ENCODE results near the gene NDUFAF8. TPM values are rescaled to one million over a fixed set of nuclear protein-coding genes. Genes with fewer than 3 reads are reported as not detected.

Gene NDUFAF8
- total and polyA plus RNA-seq, 2 donors (not counting 1 experiment from before 2014, with no cell fraction given): 41.7 to 42.6 TPM

- no peak for DNase-seq
Measured at GRCh38 chr17:81232616-81233241, 6.4 kb upstream of the NDUFAF8 start.

GRCh38 chr17:81233316-81233715, 5.8 kb upstream of the NDUFAF8 start:
- no peak for TF ChIP-seq EZH2 (IDR thresholded peaks at IDR 0.05; ENCODE audit: borderline replicate concordance, insufficient read depth, low read depth, low read length, poor library complexity, severe bottlenecking)
- TF ChIP-seq, protein P1, sequence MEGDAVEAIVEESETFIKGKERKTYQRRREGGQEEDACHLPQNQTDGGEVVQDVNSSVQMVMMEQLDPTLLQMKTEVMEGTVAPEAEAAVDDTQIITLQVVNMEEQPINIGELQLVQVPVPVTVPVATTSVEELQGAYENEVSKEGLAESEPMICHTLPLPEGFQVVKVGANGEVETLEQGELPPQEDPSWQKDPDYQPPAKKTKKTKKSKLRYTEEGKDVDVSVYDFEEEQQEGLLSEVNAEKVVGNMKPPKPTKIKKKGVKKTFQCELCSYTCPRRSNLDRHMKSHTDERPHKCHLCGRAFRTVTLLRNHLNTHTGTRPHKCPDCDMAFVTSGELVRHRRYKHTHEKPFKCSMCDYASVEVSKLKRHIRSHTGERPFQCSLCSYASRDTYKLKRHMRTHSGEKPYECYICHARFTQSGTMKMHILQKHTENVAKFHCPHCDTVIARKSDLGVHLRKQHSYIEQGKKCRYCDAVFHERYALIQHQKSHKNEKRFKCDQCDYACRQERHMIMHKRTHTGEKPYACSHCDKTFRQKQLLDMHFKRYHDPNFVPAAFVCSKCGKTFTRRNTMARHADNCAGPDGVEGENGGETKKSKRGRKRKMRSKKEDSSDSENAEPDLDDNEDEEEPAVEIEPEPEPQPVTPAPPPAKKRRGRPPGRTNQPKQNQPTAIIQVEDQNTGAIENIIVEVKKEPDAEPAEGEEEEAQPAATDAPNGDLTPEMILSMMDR (IDR thresholded peaks at IDR 0.05): no peak
- peak overlapping the region; percentile 32 for H3K27ac Mint-ChIP-seq
- Histone ChIP-seq H3K27me3 (replicated peaks in 1 of 4; ENCODE audit: control extremely low read depth in 1 of 4, control insufficient read depth in 3 of 4, insufficient read depth in 4 of 4, low read length in 3 of 4) (no peaks in the 10 kb centered on the region), H3K4me2 (replicated peaks; ENCODE audit: low read depth, low read length, poor library complexity, severe bottlenecking) (no peak overlapping the region), H3K9ac (ENCODE audit: low read length) (no peak overlapping the region), H3K27ac (ENCODE audit: low read length in 2 of 2) (no peak overlapping the region), H3K4me1 (ENCODE audit: control insufficient read depth in 2 of 2, insufficient read depth in 2 of 2, low read length in 2 of 2) (peaks cover 21 to 32% of the 10 kb centered on the region in 2 donors), H3K4me3 (ENCODE audit: control extremely low read depth in 1 of 5, extremely low read depth in 1 of 5, insufficient read depth in 1 of 5, low read depth in 2 of 5, low read length in 4 of 5) (no peak overlapping the region), H3K79me2 (ENCODE audit: control insufficient read depth, insufficient read depth, low read length) (peaks cover 54% of the 10 kb centered on the region), H2AFZ (ENCODE audit: insufficient read depth, low read depth, low read length, poor library complexity, severe bottlenecking) (no peak overlapping the region), H3K36me3 (replicated peaks in 1 of 2; ENCODE audit: control extremely low read depth in 1 of 2, control insufficient read depth in 1 of 2, extremely low read depth in 1 of 2, insufficient read depth in 2 of 2, low read length in 1 of 2) (peaks cover 0 to 67% of the 10 kb centered on the region in 2 experiments), H3K9me3 (ENCODE audit: control extremely low read depth in 1 of 3, control insufficient read depth in 2 of 3, insufficient read depth in 1 of 3, low read length in 2 of 3) (peaks cover 0 to under 1% (median 0%) of the 10 kb centered on the region in 3 donors), H4K20me1 (ENCODE audit: control insufficient read depth, insufficient read depth, low read length, poor library complexity, severe bottlenecking) (peaks cover 71% of the 10 kb centered on the region)
- H3K27me3 Mint-ChIP-seq: no peaks in the 10 kb centered on the region
- no peak for DNase-seq
- 97% methylated on average over 14 of the region's 17 CpGs for WGBS (ENCODE audit: insufficient coverage)
- ChIA-PET CTCF (interaction anchor here (0.6 to 0.9 kb wide), 2 partner anchors 128 to 741 kb away, joined by 3 to 4 read pairs; no protein-coding TSS in a partner anchor), POLR2A (no interaction called here)
- H3K9me3 Mint-ChIP-seq (ENCODE audit: insufficient read depth): no peaks in the 10 kb centered on the region
- no peak for ATAC-seq (ENCODE audit: low read depth)
- H3K4me3 Mint-ChIP-seq: no peak overlapping the region
- peaks cover 41% of the 10 kb centered on the region for H3K4me1 Mint-ChIP-seq
- intact Hi-C loops (cut with micrococcal nuclease): no loop called here

More at GRCh38 chr17:81232616-81233241, 6.4 kb upstream of the NDUFAF8 start:
- Histone ChIP-seq H3K4me1 (ENCODE audit: control insufficient read depth in 2 of 2, insufficient read depth in 2 of 2, low read length in 2 of 2) (peaks cover 21 to 32% of the 10 kb centered on the region in 2 donors), H3K36me3 (replicated peaks in 1 of 2; ENCODE audit: control extremely low read depth in 1 of 2, control insufficient read depth in 1 of 2, extremely low read depth in 1 of 2, insufficient read depth in 2 of 2, low read length in 1 of 2) (peaks cover 0 to 67% of the 10 kb centered on the region in 2 experiments), H3K4me3 (ENCODE audit: control extremely low read depth in 1 of 5, extremely low read depth in 1 of 5, insufficient read depth in 1 of 5, low read depth in 2 of 5, low read length in 4 of 5) (no peak overlapping the region), H2AFZ (ENCODE audit: insufficient read depth, low read depth, low read length, poor library complexity, severe bottlenecking) (no peak overlapping the region), H3K27me3 (replicated peaks in 1 of 4; ENCODE audit: control extremely low read depth in 1 of 4, control insufficient read depth in 3 of 4, insufficient read depth in 4 of 4, low read length in 3 of 4) (no peaks in the 10 kb centered on the region), H3K4me2 (replicated peaks; ENCODE audit: low read depth, low read length, poor library complexity, severe bottlenecking) (no peak overlapping the region), H3K27ac (ENCODE audit: low read length in 2 of 2) (no peak overlapping the region), H3K9me3 (ENCODE audit: control extremely low read depth in 1 of 3, control insufficient read depth in 2 of 3, insufficient read depth in 1 of 3, low read length in 2 of 3) (no peaks in the 10 kb centered on the region), H3K9ac (ENCODE audit: low read length) (no peak overlapping the region), H4K20me1 (ENCODE audit: control insufficient read depth, insufficient read depth, low read length, poor library complexity, severe bottlenecking) (peaks cover 65% of the 10 kb centered on the region), H3K79me2 (ENCODE audit: control insufficient read depth, insufficient read depth, low read length) (peaks cover 48% of the 10 kb centered on the region)
- Mint-ChIP-seq H3K27ac (peak overlapping the region; percentile 32), H3K4me3 (no peak overlapping the region), H3K27me3 (no peaks in the 10 kb centered on the region), H3K4me1 (peaks cover 42% of the 10 kb centered on the region), H3K9me3 (ENCODE audit: insufficient read depth) (no peaks in the 10 kb centered on the region)
- no peak for TF ChIP-seq EZH2 (IDR thresholded peaks at IDR 0.05; ENCODE audit: borderline replicate concordance, insufficient read depth, low read depth, low read length, poor library complexity, severe bottlenecking)
- TF ChIP-seq, protein P1 (IDR thresholded peaks at IDR 0.05): no peak
- WGBS (ENCODE audit: insufficient coverage): 97% methylated on average over 17 of the region's 19 CpGs
- ChIA-PET POLR2A (interaction anchor here (0.6 kb wide), 1 partner anchor 214 kb away, joined by 3 read pairs; no protein-coding TSS in a partner anchor), CTCF (interaction anchor here (0.9 kb wide), 1 partner anchor 127 kb away, joined by 3 read pairs; no protein-coding TSS in a partner anchor)
- intact Hi-C loops (cut with micrococcal nuclease): no loop called here
- ATAC-seq (ENCODE audit: low read depth): no peak

Data from B cell (primary cell).